GM21825 (cell line): ENCODE measurements around the gene GRID2.

Source experiments
- ATAC-seq: cut with Tn5 transposase; IDR thresholded peaks from one replicate; pipeline ENCODE4 v1.9.1; 2021; ENCODE audit warnings: mild to moderate bottlenecking, moderate library complexity; ENCODE audit not compliant: unreplicated experiment

Gene GRID2

GRCh38 chr4:92658318-92658717 is 354.6 kb downstream of the GRID2 start:
- no peak for ATAC-seq

- ATAC-seq, result no peak
Measured at GRCh38 chr4:92677805-92678204, 374.0 kb downstream of the GRID2 start.

GRCh38 chr4:92678292-92678691 is 374.5 kb downstream of the GRID2 start:
- ATAC-seq, result no peak

DNA sequence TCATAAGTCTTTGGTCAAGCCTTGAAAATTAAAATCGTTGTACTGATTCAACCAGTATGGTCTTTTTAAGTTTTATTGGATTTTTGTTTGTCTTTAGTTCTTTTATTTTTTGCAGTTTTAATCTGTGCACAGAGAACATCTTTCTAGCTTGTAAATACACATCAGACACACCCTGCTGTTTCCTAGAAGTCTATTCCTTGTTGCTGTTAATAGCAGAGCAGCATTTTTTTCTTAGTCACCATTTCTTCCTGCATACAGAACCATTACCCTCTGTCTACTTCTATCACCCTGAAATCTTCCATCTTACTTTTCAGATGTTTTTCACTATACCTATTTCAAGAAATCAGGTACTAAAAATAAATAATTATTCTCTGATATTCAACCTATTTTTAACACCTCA is 375.4 kb downstream of the GRID2 start:
- no peak for ATAC-seq

DNA sequence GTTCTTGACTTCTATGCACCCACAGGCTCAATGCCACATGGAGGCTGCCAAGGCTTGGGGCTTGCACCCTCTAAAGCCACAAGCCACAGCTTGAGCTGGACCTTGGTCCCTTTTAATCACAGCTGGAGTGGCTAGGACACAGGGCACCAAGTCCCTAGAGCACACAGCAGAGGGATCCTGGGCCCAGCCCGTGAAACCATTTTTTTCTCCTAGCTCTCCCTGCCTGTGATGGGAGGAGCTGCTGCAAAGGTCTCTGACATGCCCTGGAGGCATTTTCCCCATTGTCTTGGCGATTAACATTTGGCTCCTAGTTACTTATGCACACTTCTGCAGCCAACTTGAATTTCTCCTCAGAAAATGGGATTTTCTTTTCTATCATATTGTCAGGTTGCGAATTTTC is 410.9 kb downstream of the GRID2 start:
- no peak for ATAC-seq

- no peak for ATAC-seq
Measured at GRCh38 chr4:92733231-92733630, 429.5 kb downstream of the GRID2 start.

- no peak for ATAC-seq
Measured at GRCh38 chr4:92735025-92735665, 431.4 kb downstream of the GRID2 start.

DNA sequence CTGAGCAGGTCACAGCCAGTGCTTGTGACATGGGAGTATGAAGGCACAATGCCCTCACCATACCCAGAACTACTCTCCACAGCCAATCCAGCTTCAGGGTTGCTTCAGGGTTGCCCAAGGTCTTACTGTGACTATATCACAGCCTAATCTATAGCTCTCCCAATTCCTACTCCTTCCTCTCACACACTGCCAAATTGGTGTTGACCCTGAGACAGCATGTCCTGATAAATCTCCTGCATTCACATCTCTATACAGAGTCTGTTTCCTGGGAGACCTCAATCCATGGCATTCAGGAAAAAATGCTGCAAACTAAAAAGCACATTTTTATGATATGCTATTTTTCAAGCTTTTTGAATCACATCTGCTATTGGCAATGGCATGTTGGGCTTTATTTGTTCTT is 456.7 kb downstream of the GRID2 start:
- no peak for ATAC-seq

DNA sequence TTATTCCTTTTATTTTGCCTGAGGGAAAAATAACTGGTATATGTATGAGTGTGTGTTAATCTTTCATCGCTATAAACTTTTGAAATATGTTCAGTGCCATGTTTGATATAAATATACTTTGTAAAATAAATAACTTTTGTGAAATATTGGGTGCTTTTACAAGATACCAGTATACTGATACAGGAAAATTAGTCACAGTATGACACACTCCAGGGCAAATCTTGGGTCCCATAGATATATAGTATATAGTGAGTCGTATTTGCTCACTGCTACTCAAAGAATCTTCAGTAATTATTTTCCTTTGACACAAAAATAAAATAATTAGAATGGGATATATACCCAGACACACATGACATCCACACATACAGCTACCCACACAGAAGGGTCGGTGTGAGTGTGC is 472.3 kb downstream of the GRID2 start:
- no peak for ATAC-seq

DNA sequence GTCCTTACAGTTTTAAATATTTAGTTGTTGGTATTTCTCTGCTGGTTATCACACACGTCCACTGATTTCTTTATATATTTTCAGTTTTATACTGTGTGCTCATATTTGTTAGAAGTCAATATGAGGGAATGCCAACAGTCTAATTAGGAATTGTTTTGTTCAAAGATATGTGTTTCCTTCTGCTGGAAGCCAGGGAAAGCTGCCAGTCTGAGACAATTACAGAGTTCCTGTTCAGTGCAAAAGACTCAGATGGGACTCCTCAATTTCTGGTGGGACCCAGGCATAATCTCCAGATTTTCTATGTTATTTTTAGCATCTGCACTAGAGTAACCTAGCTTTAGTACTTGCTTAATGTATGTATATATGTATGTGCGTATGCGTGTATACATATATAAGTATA is 486.0 kb downstream of the GRID2 start:
- no peak for ATAC-seq

GRCh38 chr4:92791871-92792440 is 488.2 kb downstream of the GRID2 start:
- no peak for ATAC-seq

- no peak for ATAC-seq
Measured at GRCh38 chr4:92809381-92809780, 505.6 kb downstream of the GRID2 start.

GRCh38 chr4:92812652-92813051 is 508.9 kb downstream of the GRID2 start:
- no peak for ATAC-seq

DNA sequence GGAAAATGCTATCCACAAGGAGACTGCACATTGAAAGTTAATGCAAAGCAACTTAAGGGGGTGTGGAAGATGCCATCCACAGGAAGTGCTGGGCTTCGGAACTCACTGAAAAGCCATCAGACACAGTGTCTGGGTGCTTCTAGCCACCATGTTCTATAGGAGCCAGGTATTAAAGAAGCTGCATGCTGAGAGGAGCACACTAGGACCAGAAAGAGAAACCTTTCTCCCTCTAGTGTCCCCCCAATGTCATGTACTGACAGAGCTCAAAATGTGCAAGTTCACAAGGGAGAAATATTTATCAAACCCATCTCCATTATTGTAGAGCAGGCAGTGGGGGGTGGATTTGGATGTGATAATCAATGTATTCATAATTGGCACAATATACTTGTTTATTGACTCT is 510.9 kb downstream of the GRID2 start:
- ATAC-seq, result no peak

DNA sequence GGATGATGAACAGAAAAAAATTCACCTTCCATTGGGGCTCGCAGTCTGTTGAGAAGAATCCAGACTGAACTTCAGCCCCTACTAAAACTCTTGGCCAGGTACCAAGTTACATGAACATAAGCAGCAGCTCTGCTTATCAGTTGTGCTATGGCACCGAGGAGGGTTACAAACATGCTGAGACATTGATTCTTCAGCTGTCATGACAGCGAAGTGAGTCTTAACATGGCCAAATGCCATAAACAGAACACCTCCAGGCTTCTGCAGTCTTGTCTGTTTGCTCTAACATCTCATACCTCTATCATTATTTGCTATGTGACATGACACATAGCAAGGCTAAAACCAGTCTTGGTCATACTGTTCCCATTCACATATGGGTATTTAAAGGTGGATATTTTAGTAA is 521.5 kb downstream of the GRID2 start:
- no peak for ATAC-seq

- ATAC-seq, result no peak
Measured at GRCh38 chr4:92825791-92826190, 522.0 kb downstream of the GRID2 start.

- ATAC-seq, result no peak
Measured at GRCh38 chr4:92830771-92831170, 527.0 kb downstream of the GRID2 start.

- ATAC-seq, result no peak
Measured at GRCh38 chr4:92840880-92841279, 537.1 kb downstream of the GRID2 start.

GRCh38 chr4:92843784-92844183 is 540.0 kb downstream of the GRID2 start:
- ATAC-seq, result no peak

- ATAC-seq, result no peak
Measured at GRCh38 chr4:92847026-92847425, 543.3 kb downstream of the GRID2 start.

DNA sequence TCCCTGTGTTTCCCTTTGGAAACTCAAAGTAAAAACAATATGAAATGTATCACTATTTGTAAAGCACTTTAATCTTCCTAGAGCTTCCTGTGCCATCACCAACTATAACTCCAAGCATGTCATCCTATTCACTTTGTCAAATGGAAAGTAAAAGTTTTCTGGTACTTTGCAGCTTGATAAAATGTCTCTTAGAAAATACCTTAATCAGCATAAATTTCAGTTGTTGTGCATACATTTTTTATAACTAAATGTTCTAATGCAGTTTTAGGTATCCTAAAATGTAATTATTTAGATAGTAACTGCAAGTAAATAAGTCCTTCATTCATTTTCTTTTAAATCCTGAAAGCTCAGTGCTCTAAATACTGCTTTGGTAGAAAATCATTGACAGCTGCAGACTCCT is 558.7 kb downstream of the GRID2 start:
- ATAC-seq, result no peak

DNA sequence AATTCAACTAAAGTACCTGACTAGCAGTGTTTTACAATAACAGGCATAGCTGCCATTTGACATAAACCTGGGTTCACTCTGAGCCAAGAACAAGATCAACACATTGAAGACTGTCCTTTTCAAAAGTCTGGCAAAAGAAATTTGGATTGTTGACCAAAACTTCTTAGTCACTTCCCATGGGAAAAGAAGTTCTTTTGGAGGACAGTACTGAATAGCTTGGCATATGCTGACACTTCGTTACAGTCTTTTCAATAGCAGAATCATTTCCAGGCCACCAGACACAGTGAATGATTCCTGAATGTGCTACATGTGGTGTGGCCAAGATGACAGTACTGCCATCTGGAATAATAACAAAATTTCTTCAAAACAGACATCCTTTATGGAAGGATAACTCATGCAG is 560.3 kb downstream of the GRID2 start:
- no peak for ATAC-seq

- ATAC-seq, result no peak
Measured at GRCh38 chr4:92872604-92873003, 568.8 kb downstream of the GRID2 start.
